Right lobe of liver (tissue), 4 donors: ENCODE results near the gene GABRA4.

ENCODE experiments used
- POLR2A ChIP-seq: fragments of 450-650 bp; IDR thresholded peaks from one replicate; pipeline ENCODE4 v1.6.1; 2017; ENCODE audit warnings: antibody characterized with exemption, mild to moderate bottlenecking
- TF ChIP-seq, protein P1 (sequence below), 4 donors: fragments of 200-600 bp in 3 of 4; fragments of 450-650 bp in 1 of 4; IDR thresholded peaks; one replicate each; pipeline versions ENCODE4 v1.5.1 to v1.8.0; 2016 to 2022; ENCODE audit warnings: antibody characterized with exemption in 4 of 4, mild to moderate bottlenecking in 2 of 4
- donor health status: DM: no; HTN: no; CAD: no.
- donor health status: DM: no; HTN: no; CAD: no.
- donor health status: DM: no; HTN: yes; CAD: no.

DNA sequence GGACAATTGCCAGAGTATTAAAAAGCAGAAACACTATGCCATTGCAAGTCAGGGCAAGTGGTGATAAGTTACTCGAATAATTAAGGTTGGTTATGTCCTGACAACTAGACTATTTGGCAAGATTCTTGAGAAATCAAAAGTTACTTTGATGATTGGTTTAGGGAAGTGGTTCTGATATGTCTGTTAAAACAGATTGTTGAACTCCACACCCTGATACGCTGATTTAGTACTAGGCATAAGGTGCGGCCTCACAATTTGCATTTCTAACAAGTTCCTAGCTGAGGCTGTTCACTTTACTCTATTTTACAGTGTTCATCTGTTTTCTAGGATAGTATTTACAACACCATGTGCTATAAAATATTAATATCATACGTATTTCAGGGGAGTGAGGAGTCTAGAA is 12.5 kb downstream of the GABRA4 start:
- TF ChIP-seq, protein P1, sequence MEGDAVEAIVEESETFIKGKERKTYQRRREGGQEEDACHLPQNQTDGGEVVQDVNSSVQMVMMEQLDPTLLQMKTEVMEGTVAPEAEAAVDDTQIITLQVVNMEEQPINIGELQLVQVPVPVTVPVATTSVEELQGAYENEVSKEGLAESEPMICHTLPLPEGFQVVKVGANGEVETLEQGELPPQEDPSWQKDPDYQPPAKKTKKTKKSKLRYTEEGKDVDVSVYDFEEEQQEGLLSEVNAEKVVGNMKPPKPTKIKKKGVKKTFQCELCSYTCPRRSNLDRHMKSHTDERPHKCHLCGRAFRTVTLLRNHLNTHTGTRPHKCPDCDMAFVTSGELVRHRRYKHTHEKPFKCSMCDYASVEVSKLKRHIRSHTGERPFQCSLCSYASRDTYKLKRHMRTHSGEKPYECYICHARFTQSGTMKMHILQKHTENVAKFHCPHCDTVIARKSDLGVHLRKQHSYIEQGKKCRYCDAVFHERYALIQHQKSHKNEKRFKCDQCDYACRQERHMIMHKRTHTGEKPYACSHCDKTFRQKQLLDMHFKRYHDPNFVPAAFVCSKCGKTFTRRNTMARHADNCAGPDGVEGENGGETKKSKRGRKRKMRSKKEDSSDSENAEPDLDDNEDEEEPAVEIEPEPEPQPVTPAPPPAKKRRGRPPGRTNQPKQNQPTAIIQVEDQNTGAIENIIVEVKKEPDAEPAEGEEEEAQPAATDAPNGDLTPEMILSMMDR (IDR thresholded peaks at IDR 0.05), result no peak
- TF ChIP-seq POLR2A, result no peak
